ENCODE data around the gene PNRC2. TPM values are rescaled to one million over a fixed set of nuclear protein-coding genes. Genes with fewer than 3 reads are reported as not detected.

Gene PNRC2
- polyA plus RNA-seq, 3 donors = 71.7 to 89.7 (median 71.7) TPM

GRCh38 chr1:23915466-23915865 is 44.2 kb upstream of the PNRC2 start:
- Histone ChIP-seq H3K4me3 (replicated peaks in 1 of 3; ENCODE audit: low read depth in 2 of 3, low read length in 3 of 3) (peak overlapping the region in 1 of 3 experiments; percentile 58), H4K20me1 (ENCODE audit: insufficient read depth, low read length) (no peaks in the 10 kb centered on the region), H3K27me3 (ENCODE audit: control insufficient read depth in 2 of 2, insufficient read depth in 2 of 2, low read length in 2 of 2) (no peaks in the 10 kb centered on the region), H3K9ac (ENCODE audit: insufficient read depth, low read length, poor library complexity, severe bottlenecking) (no peak overlapping the region), H3K36me3 (replicated peaks in 1 of 2; ENCODE audit: control insufficient read depth in 1 of 2, insufficient read depth in 2 of 2, low read length in 2 of 2) (no peaks in the 10 kb centered on the region), H3K79me2 (ENCODE audit: insufficient read depth, low read length) (no peaks in the 10 kb centered on the region), H2AFZ (ENCODE audit: insufficient read depth, low read depth, low read length, poor library complexity, severe bottlenecking) (no peak overlapping the region), H3K9me3 (replicated peaks in 1 of 2; ENCODE audit: control insufficient read depth in 1 of 2, insufficient read depth in 1 of 2, low read length in 2 of 2) (no peaks in the 10 kb centered on the region), H3K27ac (ENCODE audit: low read depth in 1 of 2, low read length in 2 of 2) (peak overlapping the region in 1 of 2 donors; percentile 73), H3K4me2 (replicated peaks; ENCODE audit: extremely low read depth, low read length, poor library complexity, severe bottlenecking) (peak overlapping the region; percentile 70), H3K4me1 (ENCODE audit: control insufficient read depth in 1 of 2, insufficient read depth in 2 of 2, low read length in 2 of 2) (peaks cover 59 to 63% of the 10 kb centered on the region in 2 donors)
- H3K27me3 Mint-ChIP-seq (ENCODE audit: low read depth in 3 of 3) = no peaks in the 10 kb centered on the region
- DNase-seq = no peak
- peak overlapping the region in 2 of 7 donors; percentile 77 to 92 for H3K27ac Mint-ChIP-seq
- H3K4me1 Mint-ChIP-seq = peaks cover 63% of the 10 kb centered on the region
- no peak for TF ChIP-seq CTCF (IDR thresholded peaks at IDR 0.05)
- intact Hi-C loops (cut with micrococcal nuclease) = loop anchor here (5.0 to 10.0 kb wide), 3 partner anchors 42 to 111 kb away; partner anchors contain the start of genes FUCA1 (in 1 of the 2), GALE (in 1 of the 2) and PNRC2 (in 1 of the 2)
- 100% methylated on average over 1 of the region's 5 CpGs for WGBS (ENCODE audit: insufficient coverage)
- no peak overlapping the region for H3K4me3 Mint-ChIP-seq
- H3K36me3 Mint-ChIP-seq = peaks cover 0 to 5% of the 10 kb centered on the region in 2 donors
- H3K9me3 Mint-ChIP-seq = peaks cover 0 to 1% (median 0%) of the 10 kb centered on the region in 7 donors

GRCh38 chr1:23916209-23917131 is 43.2 kb upstream of the PNRC2 start:
- H3K4me3 ChIP-seq (replicated peaks in 1 of 3; ENCODE audit: low read depth in 2 of 3, low read length in 3 of 3) = peak overlapping the region in 1 of 3 experiments; percentile 58
- no peaks in the 10 kb centered on the region for H3K27me3 Mint-ChIP-seq (ENCODE audit: low read depth in 3 of 3)
- H3K36me3 Mint-ChIP-seq = peaks cover 0 to 2% of the 10 kb centered on the region in 2 donors
- no peaks in the 10 kb centered on the region for H4K20me1 ChIP-seq (ENCODE audit: insufficient read depth, low read length)
- no peaks in the 10 kb centered on the region for H3K36me3 ChIP-seq (replicated peaks in 1 of 2; ENCODE audit: control insufficient read depth in 1 of 2, insufficient read depth in 2 of 2, low read length in 2 of 2)
- WGBS (ENCODE audit: insufficient coverage) = 4% methylated on average over 4 of the region's 12 CpGs
- no peaks in the 10 kb centered on the region for H3K27me3 ChIP-seq (ENCODE audit: control insufficient read depth in 2 of 2, insufficient read depth in 2 of 2, low read length in 2 of 2)
- no peaks in the 10 kb centered on the region for H3K9me3 ChIP-seq (replicated peaks in 1 of 2; ENCODE audit: control insufficient read depth in 1 of 2, insufficient read depth in 1 of 2, low read length in 2 of 2)
- peaks cover 50 to 55% of the 10 kb centered on the region in 2 donors for H3K4me1 ChIP-seq (ENCODE audit: control insufficient read depth in 1 of 2, insufficient read depth in 2 of 2, low read length in 2 of 2)
- H3K4me1 Mint-ChIP-seq = peaks cover 56% of the 10 kb centered on the region
- H2AFZ ChIP-seq (ENCODE audit: insufficient read depth, low read depth, low read length, poor library complexity, severe bottlenecking) = peak overlapping the region; percentile 60
- peaks cover 0 to 1% (median 0%) of the 10 kb centered on the region in 7 donors for H3K9me3 Mint-ChIP-seq
- peak overlapping the region; percentile 43 to 84 for H3K4me3 Mint-ChIP-seq
- intact Hi-C loops (cut with micrococcal nuclease) = loop anchor here (2.0 to 10.0 kb wide), 6 partner anchors 41 to 144 kb away; partner anchors contain the start of genes FUCA1 (in 2 of the 2), GALE (in 1 of the 2) and PNRC2 (in 1 of the 2)
- peak; percentile 72 to 87 (median 84) for DNase-seq
- H3K79me2 ChIP-seq (ENCODE audit: insufficient read depth, low read length) = no peaks in the 10 kb centered on the region
- peak overlapping the region; percentile 70 for H3K4me2 ChIP-seq (replicated peaks; ENCODE audit: extremely low read depth, low read length, poor library complexity, severe bottlenecking)
- peak overlapping the region; percentile 77 to 92 (median 88) for H3K27ac Mint-ChIP-seq
- H3K9ac ChIP-seq (ENCODE audit: insufficient read depth, low read length, poor library complexity, severe bottlenecking) = peak overlapping the region; percentile 50
- peak overlapping the region; percentile 62 to 73 for H3K27ac ChIP-seq (ENCODE audit: low read depth in 1 of 2, low read length in 2 of 2)
- peak; percentile 83 for TF ChIP-seq CTCF (IDR thresholded peaks at IDR 0.05)

All from CD14-positive monocyte (primary cell).